CD14-positive monocyte (primary cell): Measurements from ENCODE around the gene BTBD9. TPM values are rescaled to one million over a fixed set of nuclear protein-coding genes. Genes with fewer than 3 reads are reported as not detected.

Source experiments
- DNase-seq, 3 donors: peaks; one replicate each; pipeline ENCODE4 v3.0.0-alpha.2; 2011 to 2022
- H2AFZ ChIP-seq: 2 replicates; pipeline ENCODE4 v1.6.0; 2012; ENCODE audit warnings: mild to moderate bottlenecking, low read depth, low read length, inconsistent platforms; ENCODE audit not compliant: insufficient read depth, poor library complexity, severe bottlenecking
- H3K27ac ChIP-seq, 2 donors: 1 replicate in 1 of 2; 2 replicates in 1 of 2; pipeline ENCODE4 v1.5.1; 2012 to 2013; ENCODE audit warnings: low read length in 2 of 2, control low read depth in 1 of 2, inconsistent platforms in 1 of 2, low read depth in 1 of 2, mild to moderate bottlenecking in 1 of 2
- H3K27me3 ChIP-seq, 2 donors: one replicate each; pipeline versions ENCODE4 v1.6.0 to v1.6.1; 2011 to 2013; ENCODE audit warnings: low read length in 2 of 2; ENCODE audit not compliant: control insufficient read depth in 2 of 2, insufficient read depth in 2 of 2
- H3K36me3 ChIP-seq, 2 donors: replicated peaks in 1 of 2; 1 replicate in 1 of 2; 2 replicates in 1 of 2; pipeline versions ENCODE4 v1.5.1 to v1.6.1; 2012 to 2013; ENCODE audit warnings: low read length in 2 of 2, control low read depth in 1 of 2, inconsistent platforms in 1 of 2, mild to moderate bottlenecking in 1 of 2; ENCODE audit not compliant: insufficient read depth in 2 of 2, control insufficient read depth in 1 of 2
- H3K4me1 ChIP-seq, 2 donors: 1 replicate in 1 of 2; 2 replicates in 1 of 2; pipeline versions ENCODE4 v1.5.1 to v1.6.1; 2012 to 2013; ENCODE audit warnings: low read length in 2 of 2, control low read depth in 1 of 2, inconsistent platforms in 1 of 2, mild to moderate bottlenecking in 1 of 2, moderate library complexity in 1 of 2; ENCODE audit not compliant: insufficient read depth in 2 of 2, control insufficient read depth in 1 of 2
- H3K4me2 ChIP-seq: replicated peaks from 2 replicates; pipeline ENCODE3; 2012; ENCODE audit warnings: low read length, moderate library complexity, mild to moderate bottlenecking; ENCODE audit not compliant: poor library complexity, severe bottlenecking; ENCODE audit errors: extremely low read depth
- H3K4me3 ChIP-seq, 3 experiments: fragments of 200-600 bp in 1 of 3; sonication (generic) in 1 of 3; replicated peaks in 1 of 3; 1 replicate in 2 of 3; 2 replicates in 1 of 3; pipeline ENCODE4 v1.5.1; 2011 to 2013; ENCODE audit warnings: low read length in 3 of 3, mild to moderate bottlenecking in 3 of 3, control low read depth in 2 of 3, low read depth in 2 of 3, inconsistent platforms in 1 of 3, moderate library complexity in 1 of 3
- H3K79me2 ChIP-seq: 2 replicates; pipeline ENCODE4 v1.6.0; 2012; ENCODE audit warnings: mild to moderate bottlenecking, control low read depth, inconsistent platforms, low read length, moderate library complexity; ENCODE audit not compliant: insufficient read depth
- H3K9ac ChIP-seq: 2 replicates; pipeline ENCODE4 v1.6.0; 2017; ENCODE audit warnings: low read length, mild to moderate bottlenecking; ENCODE audit not compliant: insufficient read depth, poor library complexity, severe bottlenecking
- H3K9me3 ChIP-seq, 2 donors: replicated peaks in 1 of 2; 1 replicate in 1 of 2; 2 replicates in 1 of 2; pipeline versions ENCODE4 v1.5.1 to v1.6.1; 2012 to 2013; ENCODE audit warnings: low read length in 2 of 2, control low read depth in 1 of 2; ENCODE audit not compliant: control insufficient read depth in 1 of 2, insufficient read depth in 1 of 2
- H4K20me1 ChIP-seq: 2 replicates; pipeline ENCODE4 v1.6.0; 2012; ENCODE audit warnings: mild to moderate bottlenecking, low read length, control low read depth, moderate library complexity; ENCODE audit not compliant: insufficient read depth
- H3K27ac Mint-ChIP-seq, 7 donors: one replicate each; pipeline ENCODE4 v1.8.0; 2020; ENCODE audit warnings: mild to moderate bottlenecking in 7 of 7, mixed read lengths in 7 of 7, moderate library complexity in 6 of 7, inconsistent platforms in 2 of 7
- H3K27me3 Mint-ChIP-seq, 3 donors: one replicate each; pipeline ENCODE4 v1.8.0; 2021 to 2022; ENCODE audit warnings: low read depth in 3 of 3, mild to moderate bottlenecking in 3 of 3, mixed read lengths in 3 of 3, moderate library complexity in 3 of 3, inconsistent platforms in 1 of 3
- H3K36me3 Mint-ChIP-seq, 2 donors: one replicate each; pipeline ENCODE4 v1.8.0; 2020; ENCODE audit warnings: mixed read lengths in 2 of 2, inconsistent platforms in 1 of 2, mild to moderate bottlenecking in 1 of 2
- H3K4me1 Mint-ChIP-seq: one replicate; pipeline ENCODE4 v1.8.0; 2020; ENCODE audit warnings: mild to moderate bottlenecking, mixed read lengths
- H3K4me3 Mint-ChIP-seq, 2 donors: one replicate each; pipeline ENCODE4 v1.8.0; 2020; ENCODE audit warnings: mild to moderate bottlenecking in 2 of 2, mixed read lengths in 2 of 2, moderate library complexity in 1 of 2
- H3K9me3 Mint-ChIP-seq, 7 donors: one replicate each; pipeline ENCODE4 v1.8.0; 2020 to 2022; ENCODE audit warnings: mixed read lengths in 7 of 7, mild to moderate bottlenecking in 6 of 7, moderate library complexity in 6 of 7, inconsistent platforms in 2 of 7
- WGBS: methylation state at CpG from one replicate; pipeline ENCODE4 v1.1.5; 2013; ENCODE audit warnings: missing lambda C conversion rate; ENCODE audit not compliant: insufficient coverage; 5-methylcytosine and 5-hydroxymethylcytosine counted together
- intact Hi-C, 2 donors: fragments of 100-400 bp; cut with micrococcal nuclease; formaldehyde crosslinking; loops; one replicate each; pipeline versions ENCODE4 v1.15.0 to v1.15.1; 2023
- polyA plus RNA-seq, 3 donors: library from polyadenylated mRNA; depleted of rRNA in 1 of 3; unstranded in 2 of 3; stranded (reverse) in 1 of 3; fragments of 300-500 nt in 2 of 3; fragments of >200 nt in 1 of 3; fragmentation: Illumina TruSeq in 2 of 3; gene quantifications; 1 replicate in 2 of 3; 2 replicates in 1 of 3; pipeline ENCODE4 v1.2.3, GENCODE V29; 2012 to 2021
- TF ChIP-seq, protein P1 (sequence below): fragments of 200-600 bp; IDR thresholded peaks from one replicate; pipeline ENCODE4 v1.8.0; 2022; ENCODE audit warnings: antibody characterized with exemption, mild to moderate bottlenecking

The BTBD9 gene
- polyA plus RNA-seq, 3 donors: 5.2 to 7.5 (median 6.2) TPM

DNA sequence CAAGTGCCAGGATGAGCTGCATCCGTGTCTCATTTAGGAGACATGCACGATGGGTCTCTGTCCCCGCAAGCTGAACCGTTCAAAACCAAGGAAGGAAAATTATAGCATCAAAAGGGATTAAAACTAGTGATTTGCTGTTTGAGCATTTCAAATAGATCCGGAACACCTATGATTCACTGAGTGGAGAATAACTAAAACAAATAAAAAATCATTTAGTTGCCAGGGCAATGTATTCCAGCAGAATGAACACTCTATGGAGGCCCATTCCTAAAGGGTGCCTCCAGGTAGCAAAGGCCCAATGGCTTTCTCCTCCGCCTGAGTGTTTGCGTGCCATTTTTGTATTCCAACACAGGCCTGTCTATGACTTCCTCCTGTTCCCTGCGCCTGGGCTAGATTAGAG, 465.4 kb downstream of the BTBD9 start:
- TF ChIP-seq, protein P1, sequence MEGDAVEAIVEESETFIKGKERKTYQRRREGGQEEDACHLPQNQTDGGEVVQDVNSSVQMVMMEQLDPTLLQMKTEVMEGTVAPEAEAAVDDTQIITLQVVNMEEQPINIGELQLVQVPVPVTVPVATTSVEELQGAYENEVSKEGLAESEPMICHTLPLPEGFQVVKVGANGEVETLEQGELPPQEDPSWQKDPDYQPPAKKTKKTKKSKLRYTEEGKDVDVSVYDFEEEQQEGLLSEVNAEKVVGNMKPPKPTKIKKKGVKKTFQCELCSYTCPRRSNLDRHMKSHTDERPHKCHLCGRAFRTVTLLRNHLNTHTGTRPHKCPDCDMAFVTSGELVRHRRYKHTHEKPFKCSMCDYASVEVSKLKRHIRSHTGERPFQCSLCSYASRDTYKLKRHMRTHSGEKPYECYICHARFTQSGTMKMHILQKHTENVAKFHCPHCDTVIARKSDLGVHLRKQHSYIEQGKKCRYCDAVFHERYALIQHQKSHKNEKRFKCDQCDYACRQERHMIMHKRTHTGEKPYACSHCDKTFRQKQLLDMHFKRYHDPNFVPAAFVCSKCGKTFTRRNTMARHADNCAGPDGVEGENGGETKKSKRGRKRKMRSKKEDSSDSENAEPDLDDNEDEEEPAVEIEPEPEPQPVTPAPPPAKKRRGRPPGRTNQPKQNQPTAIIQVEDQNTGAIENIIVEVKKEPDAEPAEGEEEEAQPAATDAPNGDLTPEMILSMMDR: no peak
- H3K27me3 Mint-ChIP-seq: peaks cover 0 to 6% (median 3%) of the 10 kb centered on the region in 3 donors
- no peak overlapping the region for H3K4me3 Mint-ChIP-seq
- Histone ChIP-seq H3K4me2 (no peak overlapping the region), H3K27me3 (no peaks in the 10 kb centered on the region), H4K20me1 (no peaks in the 10 kb centered on the region), H3K4me3 (no peak overlapping the region), H2AFZ (no peak overlapping the region), H3K27ac (no peak overlapping the region), H3K36me3 (no peaks in the 10 kb centered on the region), H3K9me3 (no peaks in the 10 kb centered on the region), H3K4me1 (no peaks in the 10 kb centered on the region), H3K79me2 (no peaks in the 10 kb centered on the region), H3K9ac (no peak overlapping the region)
- no peaks in the 10 kb centered on the region for H3K9me3 Mint-ChIP-seq
- intact Hi-C loops: no loop called here
- WGBS: 98% methylated on average over 4 of the region's 8 CpGs
- H3K27ac Mint-ChIP-seq: peak overlapping the region in 3 of 7 donors; percentile 6 to 33 (median 21)
- H3K36me3 Mint-ChIP-seq: peaks cover 12 to 22% of the 10 kb centered on the region in 2 donors
- DNase-seq: no peak
- H3K4me1 Mint-ChIP-seq: no peaks in the 10 kb centered on the region

DNA sequence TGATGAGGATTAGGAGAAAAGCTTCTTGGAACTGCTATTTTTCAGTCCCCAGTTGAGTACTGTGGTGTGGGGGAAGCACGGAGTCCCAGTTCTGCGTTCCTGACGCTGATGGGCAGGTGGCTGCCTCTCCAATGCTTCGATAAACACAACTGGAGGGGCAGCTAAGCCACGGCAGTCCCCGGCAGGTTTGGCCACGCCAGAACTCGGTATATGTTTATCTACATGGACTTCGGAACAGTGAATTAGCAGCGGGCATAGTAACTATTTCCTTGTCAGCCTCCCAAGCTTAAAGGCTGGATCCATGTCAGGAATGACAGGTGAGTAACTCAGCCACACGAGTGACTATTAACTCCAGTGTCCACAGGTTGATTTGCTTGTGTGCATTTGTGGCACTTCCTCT, 465.8 kb downstream of the BTBD9 start:
- intact Hi-C loops: no loop called here
- no peaks in the 10 kb centered on the region for H3K4me1 ChIP-seq
- H3K27ac ChIP-seq: no peak overlapping the region
- no peaks in the 10 kb centered on the region for H3K36me3 ChIP-seq
- H4K20me1 ChIP-seq: no peaks in the 10 kb centered on the region
- no peaks in the 10 kb centered on the region for H3K4me1 Mint-ChIP-seq
- H3K27me3 Mint-ChIP-seq: peaks cover 0 to 6% (median 3%) of the 10 kb centered on the region in 3 donors
- H3K9me3 Mint-ChIP-seq: no peaks in the 10 kb centered on the region
- no peak for DNase-seq
- H3K4me3 ChIP-seq: no peak overlapping the region
- no peaks in the 10 kb centered on the region for H3K9me3 ChIP-seq
- H3K4me3 Mint-ChIP-seq: no peak overlapping the region
- H3K9ac ChIP-seq: no peak overlapping the region
- peaks cover 12 to 22% of the 10 kb centered on the region in 2 donors for H3K36me3 Mint-ChIP-seq
- TF ChIP-seq, protein P1: no peak
- H3K79me2 ChIP-seq: no peaks in the 10 kb centered on the region
- H3K27me3 ChIP-seq: no peaks in the 10 kb centered on the region
- H3K4me2 ChIP-seq: no peak overlapping the region
- no peak overlapping the region for H3K27ac Mint-ChIP-seq
- WGBS: 99% methylated on average over 11 of the region's 11 CpGs
- H2AFZ ChIP-seq: no peak overlapping the region
